Activated CD4-positive, alpha-beta T cell treated with anti-CD3 and anti-CD28 coated beads for 36 hours (primary cell): Measurements from ENCODE around the gene CIDEB. TPM values are rescaled to one million over a fixed set of nuclear protein-coding genes. Genes with fewer than 3 reads are reported as not detected.
A peak's percentile ranks its signal among the peaks of the same experiment; 100 is the strongest.
"Not testable (repeated sequence)": the region's sequence is repeated elsewhere in the genome, so short reads cannot be mapped to it uniquely, and the experiment has no call there.

Experiments
- ATAC-seq: fragments of 200-7000 bp; cut with Tn5 transposase; one replicate; pipeline ENCODE4 v1.10.0; 2021; ENCODE audit warnings: mild to moderate bottlenecking, moderate library complexity
- CTCF ChIA-PET: fragments of 350-600 bp; sonication (Branson Sonifier 250); formaldehyde crosslinking; loops from one replicate; lab custom pipeline; 2021; ENCODE audit warnings: antibody characterized with exemption; lab: Charles Lee
- POLR2A ChIA-PET: fragments of 350-600 bp; sonication (Branson Sonifier 250); formaldehyde crosslinking; loops from one replicate; lab custom pipeline; 2021; ENCODE audit warnings: antibody characterized with exemption, inconsistent platforms; lab: Charles Lee
- DNase-seq: peaks from one replicate; pipeline ENCODE4 v3.0.0-alpha.2; 2020
- H3K27ac Mint-ChIP-seq: one replicate; pipeline ENCODE4 v1.8.0; 2021; ENCODE audit warnings: mixed read lengths
- H3K27me3 Mint-ChIP-seq: one replicate; pipeline ENCODE4 v1.8.0; 2021; ENCODE audit warnings: mixed read lengths
- H3K36me3 Mint-ChIP-seq: one replicate; pipeline ENCODE4 v1.8.0; 2021; ENCODE audit warnings: low read depth, mixed read lengths
- H3K4me1 Mint-ChIP-seq: one replicate; pipeline ENCODE4 v1.8.0; 2021; ENCODE audit warnings: mixed read lengths
- H3K4me3 Mint-ChIP-seq: one replicate; pipeline ENCODE4 v1.8.0; 2021; ENCODE audit warnings: mild to moderate bottlenecking, moderate library complexity, mixed read lengths
- H3K9me3 Mint-ChIP-seq: one replicate; pipeline ENCODE4 v1.8.0; 2021; ENCODE audit warnings: low read depth, mixed read lengths
- intact Hi-C, 2 experiments: fragments of 100-400 bp; cut with DNase I in 1 of 2; cut with micrococcal nuclease in 1 of 2; formaldehyde crosslinking; loops; one replicate each; pipeline versions ENCODE4 v1.14.2 to v1.15.1; 2022 to 2024; cut with DNase I, micrococcal nuclease
- total RNA-seq, 2 experiments: library from RNA; stranded (reverse); gene quantifications; one replicate each; pipeline ENCODE4 v1.2.3, GENCODE V29; 2021

CIDEB gene
- 10 to 100 TPM; 11.1 to 14.0 TPM for total RNA-seq

DNA sequence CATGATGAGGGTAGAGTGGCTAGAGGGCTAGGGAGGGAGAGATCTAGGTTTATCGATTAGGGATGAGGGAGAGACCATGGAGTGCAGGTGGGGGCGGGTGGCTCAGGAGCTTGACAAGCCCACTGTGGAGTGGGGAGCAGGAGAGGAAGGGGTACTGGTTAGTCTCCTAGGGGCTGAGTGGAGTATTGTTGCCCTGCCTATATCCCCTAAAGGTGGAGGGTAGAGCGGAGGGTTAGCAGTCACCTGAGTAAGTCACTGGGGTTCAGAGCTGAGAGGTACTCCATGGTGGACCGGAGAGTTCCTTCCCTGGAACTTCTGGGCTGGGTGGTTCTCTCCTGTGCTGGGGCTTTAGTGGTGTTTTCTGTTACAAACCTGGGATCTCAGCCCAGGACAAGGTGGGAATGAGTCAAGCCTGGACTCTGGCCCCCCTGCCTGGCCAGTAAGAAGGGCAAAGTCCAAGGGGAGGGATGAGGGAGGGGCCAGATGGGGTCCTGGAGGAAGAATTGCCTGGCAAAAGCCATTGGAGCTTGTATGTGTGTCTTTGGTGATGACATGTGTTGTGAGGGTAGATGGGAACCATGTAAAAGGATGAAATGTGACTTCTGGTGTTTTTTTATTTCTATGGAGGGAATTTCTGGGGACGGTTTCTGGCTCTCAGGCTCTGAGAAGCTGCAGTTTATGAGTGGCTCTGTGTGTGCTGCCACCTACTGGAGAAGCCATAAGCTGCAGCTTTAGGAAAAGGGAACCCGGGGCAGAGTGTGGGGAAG lies at the start of gene CIDEB:
TSS of gene CIDEB (minus strand) at position 403 of the 767 bp plus-strand sequence. CDS start at position 284, 119 bp downstream.
- peak within 1 kb of the TSS; percentile 26 for H3K27ac Mint-ChIP-seq
- no peaks in the 10 kb centered on the region for H3K27me3 Mint-ChIP-seq
- peaks cover 37% of the 10 kb centered on the region for H3K4me1 Mint-ChIP-seq
- H3K9me3 Mint-ChIP-seq, result no peaks in the 10 kb centered on the region
- H3K4me3 Mint-ChIP-seq, result no peak within 1 kb of the TSS
- ChIA-PET POLR2A (interaction anchor here (0.6 to 1.7 kb wide), 4 partner anchors 36 to 193 kb away, joined by 3 to 6 read pairs (median 4); partner anchors contain the start of genes DCAF11, NRL, RABGGTA and TINF2), CTCF (interaction anchor here (0.5 to 16.5 kb wide), 50 partner anchors 9 to 719 kb away, joined by 3 to 430 read pairs (median 5); partner anchors contain the start of genes CHMP4A, DCAF11, DHRS1 and EMC9)
- DNase-seq (peak; percentile 78), ATAC-seq (peak; percentile 40)
- intact Hi-C loops, result loop anchor here in 1 of 2 experiments (1.0 kb wide), 2 partner anchors 36 to 91 kb away; partner anchors contain the start of genes MDP1 and RABGGTA
- H3K36me3 Mint-ChIP-seq, result peaks cover 58% of the 10 kb centered on the region

- Mint-ChIP-seq H3K9me3 (no peaks in the 10 kb centered on the region), H3K4me1 (peaks cover 4% of the 10 kb centered on the region), H3K27me3 (peaks cover 19% of the 10 kb centered on the region), H3K27ac (no peak overlapping the region), H3K36me3 (no peaks in the 10 kb centered on the region), H3K4me3 (no peak overlapping the region)
- no peak for DNase-seq
- no peak for ATAC-seq
- ChIA-PET POLR2A (no interaction called here), CTCF (interaction anchor here (0.7 to 1.5 kb wide), 2 partner anchors 23 to 759 kb away, joined by 3 to 6 read pairs; no protein-coding TSS in a partner anchor)
- intact Hi-C loops, result no loop called here
These were observed 48.4 kb upstream of the CIDEB start for GRCh38 chr14:24356208-24356607.

- intact Hi-C loops, result no loop called here
- Mint-ChIP-seq H3K27ac (no peak overlapping the region), H3K4me3 (no peak overlapping the region), H3K36me3 (no peaks in the 10 kb centered on the region), H3K27me3 (peaks cover 24% of the 10 kb centered on the region), H3K4me1 (peaks cover 4% of the 10 kb centered on the region), H3K9me3 (no peaks in the 10 kb centered on the region)
- ChIA-PET POLR2A (no interaction called here), CTCF (interaction anchor here (1.0 to 1.5 kb wide), 2 partner anchors 11 to 21 kb away, joined by 5 to 6 read pairs; no protein-coding TSS in a partner anchor)
- DNase-seq (no peak), ATAC-seq (no peak)
These were observed 47.2 kb upstream of the CIDEB start for GRCh38 chr14:24355009-24355408.

- CTCF ChIA-PET, DNase-seq, H3K4me1 Mint-ChIP-seq, ATAC-seq, H3K4me3 Mint-ChIP-seq, H3K27ac Mint-ChIP-seq, H3K36me3 Mint-ChIP-seq, H3K9me3 Mint-ChIP-seq, POLR2A ChIA-PET: not testable (repeated sequence)
- peaks cover 27% of the 10 kb centered on the region for H3K27me3 Mint-ChIP-seq
- intact Hi-C loops, result loop anchor here in 1 of 2 experiments (5.0 kb wide), 1 partner anchor 53 kb away; no protein-coding TSS in a partner anchor
These were observed 46.7 kb upstream of the CIDEB start for GRCh38 chr14:24354482-24354825.

GRCh38 chr14:24353559-24354481 lies 46.0 kb upstream of the CIDEB start:
- no peak overlapping the region for H3K4me3 Mint-ChIP-seq
- POLR2A ChIA-PET, result no interaction called here
- intact Hi-C loops, result loop anchor here in 1 of 2 experiments (5.0 kb wide), 1 partner anchor 53 kb away; no protein-coding TSS in a partner anchor
- DNase-seq, result no peak
- H3K27me3 Mint-ChIP-seq, result peaks cover 29% of the 10 kb centered on the region
- ATAC-seq, result peak; percentile 72
- CTCF ChIA-PET, result interaction anchor here (0.7 kb wide), 1 partner anchor 12 kb away, joined by 3 read pairs; no protein-coding TSS in a partner anchor
- no peaks in the 10 kb centered on the region for H3K9me3 Mint-ChIP-seq
- H3K36me3 Mint-ChIP-seq, result no peaks in the 10 kb centered on the region
- H3K27ac Mint-ChIP-seq, result no peak overlapping the region
- peaks cover 4% of the 10 kb centered on the region for H3K4me1 Mint-ChIP-seq

DNA sequence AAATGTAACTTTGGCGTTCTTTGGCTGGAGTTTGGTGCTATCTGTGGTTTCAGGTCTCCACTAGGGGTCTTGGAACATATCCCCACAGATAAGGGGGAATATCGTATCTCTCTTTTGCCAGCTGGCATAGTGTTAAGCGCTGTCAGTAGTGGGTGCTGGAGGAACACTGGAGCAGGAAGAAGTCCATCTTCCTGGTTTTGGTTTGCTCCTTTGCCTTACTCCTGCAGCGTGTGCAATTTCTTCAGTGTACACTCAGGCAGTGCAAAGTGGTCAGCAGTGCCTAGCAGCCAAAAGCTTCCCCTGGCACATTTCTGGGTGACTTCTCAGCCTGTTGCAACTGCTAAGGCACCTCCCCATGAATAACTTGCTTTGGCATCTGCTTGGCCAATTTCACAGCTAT lies 43.7 kb upstream of the CIDEB start:
- CTCF ChIA-PET, result interaction anchor here (0.8 to 2.2 kb wide), 7 partner anchors 9 to 80 kb away, joined by 3 to 12 read pairs (median 3); partner anchors contain the start of gene KHNYN
- no peaks in the 10 kb centered on the region for H3K36me3 Mint-ChIP-seq
- H3K27ac Mint-ChIP-seq, result no peak overlapping the region
- POLR2A ChIA-PET, result interaction anchor here (0.9 kb wide), 1 partner anchor 18 kb away, joined by 4 read pairs; no protein-coding TSS in a partner anchor
- peaks cover 4% of the 10 kb centered on the region for H3K4me1 Mint-ChIP-seq
- peaks cover 33% of the 10 kb centered on the region for H3K27me3 Mint-ChIP-seq
- ATAC-seq (no peak), DNase-seq (no peak)
- no peaks in the 10 kb centered on the region for H3K9me3 Mint-ChIP-seq
- intact Hi-C loops, result loop anchor here in 1 of 2 experiments (5.0 kb wide), 1 partner anchor 56 kb away; no protein-coding TSS in a partner anchor
- H3K4me3 Mint-ChIP-seq, result no peak overlapping the region

GRCh38 chr14:24349742-24350141 lies 42.0 kb upstream of the CIDEB start:
- no peak overlapping the region for H3K27ac Mint-ChIP-seq
- ChIA-PET POLR2A (no interaction called here), CTCF (interaction anchor here (0.6 to 0.8 kb wide), 2 partner anchors 11 to 22 kb away, joined by 3 read pairs; no protein-coding TSS in a partner anchor)
- H3K36me3 Mint-ChIP-seq, result no peaks in the 10 kb centered on the region
- DNase-seq (no peak), ATAC-seq (no peak)
- no peaks in the 10 kb centered on the region for H3K9me3 Mint-ChIP-seq
- intact Hi-C loops, result loop anchor here in 1 of 2 experiments (5.0 kb wide), 1 partner anchor 58 kb away; no protein-coding TSS in a partner anchor
- H3K27me3 Mint-ChIP-seq, result peaks cover 35% of the 10 kb centered on the region
- H3K4me1 Mint-ChIP-seq, result peaks cover 4% of the 10 kb centered on the region
- no peak overlapping the region for H3K4me3 Mint-ChIP-seq

GRCh38 chr14:24348186-24348585 lies 40.4 kb upstream of the CIDEB start:
- H3K9me3 Mint-ChIP-seq, result no peaks in the 10 kb centered on the region
- no peaks in the 10 kb centered on the region for H3K4me1 Mint-ChIP-seq
- POLR2A ChIA-PET, result no interaction called here
- CTCF ChIA-PET, result interaction anchor here (0.6 to 1.6 kb wide), 4 partner anchors 9 to 51 kb away, joined by 4 to 7 read pairs (median 4); partner anchors contain the start of gene RIPK3
- peaks cover 36% of the 10 kb centered on the region for H3K27me3 Mint-ChIP-seq
- no peak for ATAC-seq
- no peak overlapping the region for H3K4me3 Mint-ChIP-seq
- no peak for DNase-seq
- H3K27ac Mint-ChIP-seq, result no peak overlapping the region
- intact Hi-C loops, result no loop called here
- H3K36me3 Mint-ChIP-seq, result no peaks in the 10 kb centered on the region

DNA sequence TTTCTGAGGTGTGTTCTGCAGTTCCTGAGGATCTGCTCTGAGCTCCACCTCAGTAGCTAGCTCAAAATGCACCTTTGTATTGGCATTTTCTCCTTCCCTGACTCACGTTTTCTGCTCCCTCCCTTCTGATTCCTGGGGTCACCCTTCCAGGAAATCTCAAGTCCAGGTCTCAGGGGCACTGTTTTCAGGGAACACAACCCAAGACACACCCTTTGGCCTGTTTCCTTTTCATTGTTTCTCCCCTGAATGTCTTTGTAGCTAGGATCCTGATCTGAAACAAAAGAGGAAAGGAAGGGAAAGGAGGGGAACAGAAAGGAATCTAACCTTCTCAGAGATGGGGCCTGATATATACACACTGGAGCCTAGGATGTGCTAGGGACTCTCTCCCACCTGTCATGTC lies 39.4 kb upstream of the CIDEB start:
- ChIA-PET POLR2A (no interaction called here), CTCF (interaction anchor here (0.6 to 3.2 kb wide), 5 partner anchors 8 to 90 kb away, joined by 3 to 14 read pairs (median 5); partner anchors contain the start of gene RIPK3)
- ATAC-seq (no peak), DNase-seq (no peak)
- Mint-ChIP-seq H3K27me3 (peaks cover 32% of the 10 kb centered on the region), H3K27ac (no peak overlapping the region), H3K4me1 (no peaks in the 10 kb centered on the region), H3K36me3 (no peaks in the 10 kb centered on the region), H3K9me3 (no peaks in the 10 kb centered on the region), H3K4me3 (no peak overlapping the region)
- intact Hi-C loops, result no loop called here

DNA sequence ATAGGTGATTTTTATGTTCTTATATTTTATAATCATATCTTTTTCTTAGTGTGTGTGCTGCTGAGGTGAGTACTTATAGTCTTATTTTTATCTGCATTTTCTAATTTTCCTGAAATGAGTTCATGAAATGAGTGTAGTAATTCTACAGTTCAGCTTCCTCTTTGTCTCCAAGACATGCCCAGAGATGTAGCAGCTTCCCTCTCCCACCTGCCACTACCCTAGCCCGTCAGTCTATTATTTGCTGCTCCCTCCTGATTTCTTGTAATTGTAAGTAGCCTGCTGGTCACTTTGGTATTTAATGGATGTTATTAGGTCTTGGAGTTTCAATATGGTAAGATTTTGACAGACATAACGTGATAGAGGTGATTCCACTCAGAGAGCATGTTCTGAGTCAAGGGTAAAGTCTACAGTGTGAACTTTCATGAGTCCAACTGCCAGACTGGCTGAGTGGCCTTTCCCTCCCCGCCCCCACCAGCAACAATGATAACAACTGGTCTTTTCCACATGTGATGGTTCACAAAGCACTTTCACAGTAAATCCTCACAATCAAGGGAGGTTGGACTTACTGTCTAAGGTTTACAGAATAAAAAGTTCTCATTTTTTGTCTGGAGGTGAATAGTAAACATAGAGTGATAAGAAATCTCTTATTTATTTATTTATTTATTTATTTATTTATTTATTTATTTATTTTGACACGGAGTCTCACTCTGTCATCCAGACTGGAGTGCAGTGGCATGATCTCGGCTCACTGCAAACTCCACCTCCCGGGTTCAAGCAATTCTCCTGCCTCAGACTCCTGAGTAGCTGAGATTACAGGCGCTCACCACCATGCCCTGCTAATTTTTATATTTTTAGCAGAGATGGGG lies 36.3 kb upstream of the CIDEB start:
- intact Hi-C loops, result no loop called here
- ATAC-seq (no peak), DNase-seq (no peak)
- ChIA-PET POLR2A (no interaction called here), CTCF (interaction anchor here (1.3 to 3.3 kb wide), 3 partner anchors 10 to 88 kb away, joined by 4 to 16 read pairs (median 5); no protein-coding TSS in a partner anchor)
- H3K9me3 Mint-ChIP-seq, result no peaks in the 10 kb centered on the region
- no peaks in the 10 kb centered on the region for H3K36me3 Mint-ChIP-seq
- H3K27me3 Mint-ChIP-seq, result peaks cover 16% of the 10 kb centered on the region
- H3K4me3 Mint-ChIP-seq, result no peak overlapping the region
- H3K4me1 Mint-ChIP-seq, result peaks cover 7% of the 10 kb centered on the region
- no peak overlapping the region for H3K27ac Mint-ChIP-seq
